IMR-90 (cell line): ENCODE results near the gene HACD2. TPM values are rescaled to one million over a fixed set of nuclear protein-coding genes. Genes with fewer than 3 reads are reported as not detected.

ENCODE experiments used
- ATAC-seq: fragments of 200-7000 bp; cut with Tn5 transposase; 2 replicates; pipeline ENCODE4 v1.9.1; 2020; ENCODE audit warnings: low read depth, mild to moderate bottlenecking, moderate library complexity
- BruUV-seq: library from RNA; stranded (reverse); fragments of 400-500 nt; replicated peaks from 2 replicates; lab custom pipeline; 2021; lab: Mats Ljungman, UMichigan
- CTCF ChIA-PET: fragments of 300-600 bp; formaldehyde crosslinking; extraction: SDS; loops from one replicate; lab custom pipeline; 2021; ENCODE audit warnings: antibody characterized with exemption; lab: Yijun Ruan, JAX
- POLR2A ChIA-PET: fragments of 300-600 bp; sonication (Branson Sonifier 250); formaldehyde crosslinking; loops from one replicate; lab custom pipeline; 2022; ENCODE audit warnings: antibody characterized with exemption; ENCODE audit not compliant: unreplicated experiment; lab: Charles Lee
- DNase-seq: peaks from one replicate; pipeline ENCODE4 v3.0.0; 2013
- H2AFZ ChIP-seq: replicated peaks from 2 replicates; pipeline ENCODE3; 2013; ENCODE audit warnings: low read length, mild to moderate bottlenecking; ENCODE audit not compliant: poor library complexity
- H2AK5ac ChIP-seq: 2 replicates; pipeline ENCODE4 v1.6.1; 2013; ENCODE audit warnings: low read depth, low read length, inconsistent platforms
- H2AK9ac ChIP-seq: replicated peaks from 2 replicates; pipeline ENCODE3; 2013; ENCODE audit warnings: mild to moderate bottlenecking, low read depth, low read length, moderate library complexity; ENCODE audit not compliant: poor library complexity
- H2BK120ac ChIP-seq: 2 replicates; pipeline ENCODE4 v1.6.1; 2013; ENCODE audit warnings: low read depth, low read length, inconsistent platforms
- H2BK15ac ChIP-seq: 3 replicates; pipeline ENCODE4 v1.6.1; 2013; ENCODE audit warnings: low read depth, low read length, inconsistent platforms
- H2BK20ac ChIP-seq: 2 replicates; pipeline ENCODE4 v1.6.1; 2013; ENCODE audit warnings: low read depth, mild to moderate bottlenecking, inconsistent platforms, low read length, moderate library complexity
- H2BK5ac ChIP-seq: 2 replicates; pipeline ENCODE4 v1.6.1; 2013; ENCODE audit warnings: mild to moderate bottlenecking, low read depth, low read length, inconsistent platforms; ENCODE audit not compliant: poor library complexity, severe bottlenecking
- H3K14ac ChIP-seq: replicated peaks from 2 replicates; pipeline ENCODE4 v1.6.1; 2013; ENCODE audit warnings: low read depth, low read length, inconsistent platforms
- H3K18ac ChIP-seq: 2 replicates; pipeline ENCODE4 v1.6.1; 2013; ENCODE audit warnings: low read depth, low read length, control low read depth
- H3K23ac ChIP-seq: 2 replicates; pipeline ENCODE4 v1.6.1; 2013; ENCODE audit warnings: low read depth, low read length, inconsistent platforms
- H3K27ac ChIP-seq: 2 replicates; pipeline ENCODE4 v1.5.1; 2013; ENCODE audit warnings: mild to moderate bottlenecking, control low read depth, low read length; ENCODE audit not compliant: insufficient read depth
- H3K27me3 ChIP-seq: 2 replicates; pipeline ENCODE4 v1.6.1; 2013; ENCODE audit warnings: low read length; ENCODE audit not compliant: control insufficient read depth, insufficient read depth
- H3K36me3 ChIP-seq: 2 replicates; pipeline ENCODE4 v1.6.1; 2013; ENCODE audit warnings: low read length, mixed read lengths; ENCODE audit not compliant: control insufficient read depth, insufficient read depth
- H3K4ac ChIP-seq: 2 replicates; pipeline ENCODE4 v1.6.1; 2013; ENCODE audit warnings: low read depth, low read length, inconsistent platforms
- H3K4me1 ChIP-seq: 2 replicates; pipeline ENCODE4 v1.6.1; 2013; ENCODE audit warnings: low read length, mixed read lengths; ENCODE audit not compliant: control insufficient read depth, insufficient read depth
- H3K4me2 ChIP-seq: 2 replicates; pipeline ENCODE4 v1.6.1; 2013; ENCODE audit warnings: low read depth, mild to moderate bottlenecking, control low read depth, low read length, moderate library complexity
- H3K4me3 ChIP-seq: 2 replicates; pipeline ENCODE4 v1.5.1; 2013; ENCODE audit warnings: low read depth, mild to moderate bottlenecking, control low read depth, low read length, moderate library complexity; ENCODE audit not compliant: insufficient read depth
- H3K56ac ChIP-seq: 2 replicates; pipeline ENCODE4 v1.6.1; 2013; ENCODE audit warnings: low read length, inconsistent platforms; ENCODE audit not compliant: insufficient read depth; ENCODE audit errors: extremely low read depth
- H3K79me1 ChIP-seq, 2 experiments: 2 replicates each; pipeline ENCODE4 v1.6.1; 2013; ENCODE audit warnings: low read length in 2 of 2, inconsistent platforms in 1 of 2, low read depth in 1 of 2
- H3K9ac ChIP-seq: 2 replicates; pipeline ENCODE4 v1.6.1; 2013; ENCODE audit warnings: low read depth, low read length, control low read depth
- H3K9me1 ChIP-seq: 2 replicates; pipeline ENCODE4 v1.6.1; 2013; ENCODE audit warnings: low read length, inconsistent platforms; ENCODE audit not compliant: insufficient read depth
- H3K9me3 ChIP-seq: 2 replicates; pipeline ENCODE4 v1.6.1; 2013; ENCODE audit warnings: low read length; ENCODE audit not compliant: control insufficient read depth, insufficient read depth
- H4K20me1 ChIP-seq: 2 replicates; pipeline ENCODE4 v1.6.1; 2013; ENCODE audit warnings: low read length, inconsistent platforms; ENCODE audit not compliant: insufficient read depth
- H4K5ac ChIP-seq: 2 replicates; pipeline ENCODE4 v1.6.1; 2013; ENCODE audit warnings: mild to moderate bottlenecking, low read depth, low read length, control low read depth
- H4K8ac ChIP-seq, 2 experiments: 2 replicates each; pipeline ENCODE4 v1.6.1; 2013; ENCODE audit warnings: low read depth in 2 of 2, low read length in 2 of 2, control low read depth in 1 of 2, inconsistent platforms in 1 of 2
- H4K91ac ChIP-seq: 2 replicates; pipeline ENCODE4 v1.6.1; 2013; ENCODE audit warnings: low read depth, low read length, inconsistent platforms; ENCODE audit not compliant: insufficient read depth
- BHLHE40 ChIP-seq: fragments of 150-350 bp; IDR thresholded peaks from 2 replicates; pipeline ENCODE4 v1.6.1; 2016; ENCODE audit warnings: mild to moderate bottlenecking, low read depth, low read length
- CHD1 ChIP-seq: IDR thresholded peaks from 2 replicates; pipeline ENCODE4 v1.6.1; 2012; ENCODE audit warnings: low read depth, low read length, improper control_type of control experiment
- CTCF ChIP-seq: conservative IDR thresholded peaks from 2 replicates; pipeline ENCODE4 v1.5.1; 2012; ENCODE audit warnings: mild to moderate bottlenecking, low read depth, low read length, improper control_type of control experiment
- FOS ChIP-seq: fragments of 150-350 bp; IDR thresholded peaks from 2 replicates; pipeline ENCODE4 v1.6.1; 2016; ENCODE audit warnings: low read depth, low read length
- MAFK ChIP-seq: IDR thresholded peaks from 2 replicates; pipeline ENCODE4 v1.6.1; 2012; ENCODE audit warnings: low read depth, low read length, improper control_type of control experiment
- MAZ ChIP-seq: IDR thresholded peaks from 2 replicates; pipeline ENCODE4 v1.6.1; 2012; ENCODE audit warnings: low read depth, mild to moderate bottlenecking, low read length, improper control_type of control experiment, moderate library complexity, borderline replicate concordance
- NFE2L2 ChIP-seq: fragments of 150-350 bp; IDR thresholded peaks from 2 replicates; pipeline ENCODE4 v1.6.1; 2016; ENCODE audit warnings: low read depth, mild to moderate bottlenecking, low read length
- RCOR1 ChIP-seq: IDR thresholded peaks from 2 replicates; pipeline ENCODE4 v1.6.1; 2012; ENCODE audit warnings: mild to moderate bottlenecking, low read length, improper control_type of control experiment; ENCODE audit not compliant: insufficient replicate concordance
- RFX5 ChIP-seq: IDR thresholded peaks from 2 replicates; pipeline ENCODE4 v1.8.0; 2012; ENCODE audit warnings: low read depth, mild to moderate bottlenecking, low read length, moderate library complexity
- WGBS, 2 experiments: methylation state at CpG; one replicate each; pipeline versions ENCODE4 v1.1.5 to v1.1.7; 2013; ENCODE audit warnings: missing lambda C conversion rate in 2 of 2; ENCODE audit not compliant: insufficient read length in 1 of 2; ENCODE audit errors: extremely low coverage in 2 of 2; 5-methylcytosine and 5-hydroxymethylcytosine counted together
- dilution Hi-C: fragments of 300-500 bp; cut with HindIII; formaldehyde crosslinking; loops from one replicate; pipeline ENCODE4 v1.14.3; 2018; ENCODE audit warnings: low sequenced_read_pairs; ENCODE audit not compliant: unreplicated experiment
- in situ Hi-C: fragments of 300-500 bp; cut with MboI; formaldehyde crosslinking; loops from 3 replicates; pipeline ENCODE4 v1.14.3; 2019; ENCODE audit warnings: low sequenced_read_pairs, inconsistent platforms, mixed read lengths
- intact Hi-C: fragments of 100-400 bp; cut with micrococcal nuclease; formaldehyde crosslinking; loops from 2 replicates; pipeline ENCODE4 v1.10.0; 2022
- polyA plus RNA-seq, 3 experiments: library from polyadenylated mRNA; depleted of rRNA; stranded (reverse); fragments of >200 nt; gene quantifications; 2 replicates each; pipeline ENCODE4 v1.2.3, GENCODE V29; 2012; ENCODE audit warnings: low replicate concordance in 1 of 3
- total RNA-seq: library from RNA; depleted of rRNA; stranded (reverse); fragments of >200 nt; gene quantifications from 2 replicates; pipeline ENCODE4 v1.2.3, GENCODE V29; 2012
- TF ChIP-seq, protein P1 (sequence below): fragments of 150-350 bp; IDR thresholded peaks from 2 replicates; pipeline ENCODE4 v1.6.1; 2017; ENCODE audit warnings: mild to moderate bottlenecking, antibody characterized with exemption, low read length, low read depth

Gene HACD2
- total and polyA plus RNA-seq, 2 of the 4 experiments (the other 2 are of a cell fraction): 21.5 to 22.6 TPM

DNA sequence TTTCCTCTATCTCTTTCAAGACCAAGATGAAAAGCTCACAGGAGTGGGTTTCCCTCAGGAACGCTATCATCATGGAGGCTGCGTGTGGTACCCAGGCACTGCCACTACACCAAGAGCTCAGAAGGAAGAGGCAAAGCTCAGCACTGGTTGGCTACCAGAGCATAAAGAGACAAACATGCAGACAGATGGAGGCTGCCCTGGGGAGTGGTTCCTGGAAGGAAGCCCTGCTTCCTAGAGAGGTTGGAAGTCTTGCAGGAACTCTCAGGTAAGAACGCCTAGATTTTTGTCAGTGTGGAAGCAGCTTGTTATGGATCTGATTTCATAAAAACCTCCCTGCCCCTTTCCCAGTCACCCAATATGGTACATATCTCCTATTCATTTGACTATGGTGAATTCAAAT, 86.1 kb downstream of the HACD2 start:
- Histone ChIP-seq H3K27ac (no peak overlapping the region), H3K4me1 (peaks cover 4% of the 10 kb centered on the region), H3K27me3 (no peaks in the 10 kb centered on the region), H3K23ac (no peak overlapping the region), H3K9ac (no peak overlapping the region), H3K9me1 (peaks cover 7% of the 10 kb centered on the region), H3K79me1 (peaks cover 0 to 6% of the 10 kb centered on the region in 2 experiments; a peak in 2 of 4 replicates), H3K4ac (0 out of 2 replicates have a peak overlapping the region, but pooled peaks have one; percentile 1), H3K18ac (no peak overlapping the region), H4K91ac (no peak overlapping the region), H2AK5ac (no peak overlapping the region), H2BK5ac (no peak overlapping the region), H3K4me3 (no peak overlapping the region), H2AK9ac (no peak overlapping the region), H3K4me2 (no peak overlapping the region), H2AFZ (no peak overlapping the region), H4K5ac (no peak overlapping the region), H4K20me1 (no peaks in the 10 kb centered on the region), H4K8ac (no peak overlapping the region; a peak in 1 of 4 replicates), H3K14ac (no peak overlapping the region), H2BK15ac (no peak overlapping the region), H2BK120ac (peak overlapping the region; percentile 25; the same call in 1 of the 2 replicates), H3K36me3 (peaks cover 3% of the 10 kb centered on the region; the same call in 1 of the 2 replicates), H3K56ac (no peak overlapping the region), H2BK20ac (0 out of 2 replicates have a peak overlapping the region, but pooled peaks have one; percentile 4), H3K9me3 (no peaks in the 10 kb centered on the region)
- whole genome bisulfite sequencing, 2 experiments: 100% methylated on average over 2 of the region's 3 CpGs; no CpG with 5 or more reads in 1 of the 2 experiments
- CTCF ChIA-PET: interaction anchor here (1.1 to 1.4 kb wide), 3 partner anchors 9 to 60 kb away, joined by 3 to 9 read pairs (median 4); no protein-coding TSS in a partner anchor
- no TSS peak for BruUV-seq
- DNase-seq (no peak), ATAC-seq (no peak)
- in situ Hi-C loops (no loop called here), intact Hi-C loops (no loop called here), dilution Hi-C loops (no loop called here)
- POLR2A ChIA-PET: no interaction called here
- TF ChIP-seq MAZ: no peak
- TF ChIP-seq FOS: no peak
- TF ChIP-seq MAFK: no peak
- no peak for TF ChIP-seq RCOR1
- no peak for TF ChIP-seq CTCF
- TF ChIP-seq, protein P1, sequence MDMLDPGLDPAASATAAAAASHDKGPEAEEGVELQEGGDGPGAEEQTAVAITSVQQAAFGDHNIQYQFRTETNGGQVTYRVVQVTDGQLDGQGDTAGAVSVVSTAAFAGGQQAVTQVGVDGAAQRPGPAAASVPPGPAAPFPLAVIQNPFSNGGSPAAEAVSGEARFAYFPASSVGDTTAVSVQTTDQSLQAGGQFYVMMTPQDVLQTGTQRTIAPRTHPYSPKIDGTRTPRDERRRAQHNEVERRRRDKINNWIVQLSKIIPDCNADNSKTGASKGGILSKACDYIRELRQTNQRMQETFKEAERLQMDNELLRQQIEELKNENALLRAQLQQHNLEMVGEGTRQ: no peak
- no peak for TF ChIP-seq RFX5
- TF ChIP-seq NFE2L2: no peak
- TF ChIP-seq CHD1: no peak
- no peak for TF ChIP-seq BHLHE40
